Sigmoid colon (tissue), 7 donors: ENCODE measurements around the gene PHF21A. TPM values are rescaled to one million over a fixed set of nuclear protein-coding genes. Genes with fewer than 3 reads are reported as not detected.

ENCODE experiments used
- DNase-seq: peaks from one replicate; pipeline ENCODE4 v3.0.0-alpha.2; 2019
- H3K27ac ChIP-seq, 4 donors: fragments of 200-600 bp; sonication (generic); one replicate each; pipeline ENCODE4 v1.5.1; 2016 to 2019; ENCODE audit warnings: mild to moderate bottlenecking in 1 of 4
- H3K27me3 ChIP-seq, 3 donors: fragments of 200-600 bp; sonication (generic); one replicate each; pipeline ENCODE4 v1.5.1; 2019; ENCODE audit warnings: mild to moderate bottlenecking in 1 of 3
- H3K36me3 ChIP-seq, 4 donors: fragments of 200-600 bp; sonication (generic); one replicate each; pipeline ENCODE4 v1.5.1; 2016 to 2019
- H3K4me1 ChIP-seq, 4 donors: fragments of 200-600 bp; sonication (generic); one replicate each; pipeline ENCODE4 v1.5.1; 2017 to 2019
- H3K4me3 ChIP-seq, 4 donors: fragments of 200-600 bp; sonication (generic); one replicate each; pipeline ENCODE4 v1.5.1; 2017 to 2019; ENCODE audit warnings: mild to moderate bottlenecking in 2 of 4, moderate library complexity in 1 of 4
- H3K9me3 ChIP-seq, 4 donors: fragments of 200-600 bp in 3 of 4; sonication (generic) in 3 of 4; one replicate each; pipeline versions ENCODE4 v1.5.1 to v1.6.1; 2013 to 2019
- EP300 ChIP-seq, 4 donors: sonication (generic); formaldehyde crosslinking; IDR thresholded peaks; one replicate each; pipeline ENCODE4 v1.6.1; 2017; ENCODE audit warnings: antibody characterized with exemption in 4 of 4
- POLR2A ChIP-seq, 2 donors: fragments of 450-650 bp; IDR thresholded peaks; one replicate each; pipeline ENCODE4 v1.6.1; 2016; ENCODE audit warnings: antibody characterized with exemption in 2 of 2, mild to moderate bottlenecking in 2 of 2, moderate library complexity in 2 of 2
- POLR2AphosphoS5 ChIP-seq, 4 donors: sonication (generic); formaldehyde crosslinking; IDR thresholded peaks; one replicate each; pipeline ENCODE4 v1.6.1; 2017; ENCODE audit warnings: antibody characterized with exemption in 4 of 4
- WGBS, 2 donors: extraction: QIAGEN DNeasy Blood & Tissue Kit; methylation state at CpG; one replicate each; pipeline ENCODE4 v1.1.7; 2013; 5-methylcytosine and 5-hydroxymethylcytosine counted together
- intact Hi-C: fragments of 100-400 bp; cut with DNase I; formaldehyde crosslinking; loops from one replicate; pipeline ENCODE4 v1.15.1; 2023
- polyA plus RNA-seq, 3 donors: library from polyadenylated mRNA; stranded (reverse); fragments of 200-250 nt; gene quantifications; one replicate each; pipeline ENCODE4 v1.2.3, GENCODE V29; 2013
- total RNA-seq, 4 donors: library from RNA; depleted of rRNA; stranded (reverse); fragments of >200 nt; gene quantifications; one replicate each; pipeline ENCODE4 v1.1.0, GENCODE V29; 2016
- TF ChIP-seq, protein P1 (sequence below), 4 experiments: fragments of 450-650 bp in 3 of 4; fragments of 200-600 bp in 1 of 4; IDR thresholded peaks; one replicate each; pipeline ENCODE4 v1.5.1; 2016 to 2019; ENCODE audit warnings: antibody characterized with exemption in 4 of 4, mild to moderate bottlenecking in 3 of 4, moderate library complexity in 2 of 4
- donor health status: healthy with polysubstance abuse.
- donor health status: Bipolar disorder and iron deficiency.
- donor health status: healthy.

PHF21A gene
- total and polyA plus RNA-seq, 7 donors: 5.3 to 58.6 (median 30.3) TPM

DNA sequence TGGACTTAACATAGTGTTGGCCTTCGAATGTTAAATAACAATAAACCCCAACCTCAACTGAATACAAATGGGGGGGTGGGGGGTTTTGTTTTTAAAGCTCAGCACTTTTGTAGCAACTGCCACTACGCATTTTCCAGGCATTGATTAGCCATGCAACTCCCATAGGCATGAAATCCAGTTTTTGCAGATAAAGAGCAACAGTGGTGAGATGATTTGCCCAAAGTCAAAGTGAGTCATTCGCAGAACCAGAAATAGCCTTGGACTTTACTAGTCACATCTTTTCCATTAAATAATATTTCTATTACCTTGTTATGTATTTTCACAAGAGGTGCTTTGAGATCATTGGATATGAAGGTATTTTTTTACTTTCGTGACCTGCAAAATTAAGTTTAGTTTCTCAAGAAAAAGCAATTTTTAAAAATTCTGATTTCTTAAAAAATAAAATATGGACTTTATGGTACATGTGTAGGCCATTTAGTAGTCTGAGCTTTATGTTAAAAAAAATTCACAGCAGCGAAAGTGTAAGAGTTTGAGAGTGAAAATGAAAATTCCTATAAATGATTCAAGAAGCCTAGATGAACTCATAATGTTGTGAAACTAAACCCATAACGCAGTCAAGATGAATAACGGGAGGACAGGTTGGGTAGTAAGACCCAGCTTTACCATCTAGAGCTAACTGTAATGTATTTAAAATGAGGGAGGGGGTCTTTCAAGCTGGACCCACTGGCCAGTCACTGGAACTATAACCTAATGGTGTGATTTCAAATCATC lies 1.9 kb upstream of the PHF21A start:
- TF ChIP-seq, protein P1, sequence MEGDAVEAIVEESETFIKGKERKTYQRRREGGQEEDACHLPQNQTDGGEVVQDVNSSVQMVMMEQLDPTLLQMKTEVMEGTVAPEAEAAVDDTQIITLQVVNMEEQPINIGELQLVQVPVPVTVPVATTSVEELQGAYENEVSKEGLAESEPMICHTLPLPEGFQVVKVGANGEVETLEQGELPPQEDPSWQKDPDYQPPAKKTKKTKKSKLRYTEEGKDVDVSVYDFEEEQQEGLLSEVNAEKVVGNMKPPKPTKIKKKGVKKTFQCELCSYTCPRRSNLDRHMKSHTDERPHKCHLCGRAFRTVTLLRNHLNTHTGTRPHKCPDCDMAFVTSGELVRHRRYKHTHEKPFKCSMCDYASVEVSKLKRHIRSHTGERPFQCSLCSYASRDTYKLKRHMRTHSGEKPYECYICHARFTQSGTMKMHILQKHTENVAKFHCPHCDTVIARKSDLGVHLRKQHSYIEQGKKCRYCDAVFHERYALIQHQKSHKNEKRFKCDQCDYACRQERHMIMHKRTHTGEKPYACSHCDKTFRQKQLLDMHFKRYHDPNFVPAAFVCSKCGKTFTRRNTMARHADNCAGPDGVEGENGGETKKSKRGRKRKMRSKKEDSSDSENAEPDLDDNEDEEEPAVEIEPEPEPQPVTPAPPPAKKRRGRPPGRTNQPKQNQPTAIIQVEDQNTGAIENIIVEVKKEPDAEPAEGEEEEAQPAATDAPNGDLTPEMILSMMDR (IDR thresholded peaks at IDR 0.05): no peak
- TF ChIP-seq POLR2AphosphoS5 (IDR thresholded peaks at IDR 0.05) (no peak), POLR2A (IDR thresholded peaks at IDR 0.05) (no peak), EP300 (IDR thresholded peaks at IDR 0.05) (no peak)
- no peaks in the 10 kb centered on the region for H3K27me3 ChIP-seq
- H3K4me3 ChIP-seq: peak overlapping the region in 1 of 4 donors; percentile 93
- no peaks in the 10 kb centered on the region for H3K9me3 ChIP-seq
- intact Hi-C loops: loop anchor here (2.0 to 10.0 kb wide), 7 partner anchors 48 to 492 kb away; partner anchors contain the start of genes ATG13, CRY2, HARBI1 and SLC35C1
- WGBS, 2 donors: 73 to 76% methylated on average over 7 of the region's 7 CpGs
- peaks cover 0 to 24% (median 17%) of the 10 kb centered on the region in 4 donors for H3K4me1 ChIP-seq
- H3K27ac ChIP-seq: peak overlapping the region; percentile 93 to 97 (median 94)
- H3K36me3 ChIP-seq: no peaks in the 10 kb centered on the region
- no peak for DNase-seq

- WGBS, 2 donors: 1% methylated on average over 74 of the region's 74 CpGs
- H3K27ac ChIP-seq: peak overlapping the region; percentile 93 to 97 (median 94)
- peak; percentile 91 for DNase-seq
- peak overlapping the region; percentile 56 to 93 (median 87) for H3K4me3 ChIP-seq
- H3K4me1 ChIP-seq: peaks cover 0 to 37% (median 24%) of the 10 kb centered on the region in 4 donors
- no peaks in the 10 kb centered on the region for H3K36me3 ChIP-seq
- intact Hi-C loops: loop anchor here (1.0 to 10.0 kb wide), 8 partner anchors 47 to 493 kb away; partner anchors contain the start of genes ATG13, CRY2, HARBI1 and SLC35C1
- TF ChIP-seq POLR2AphosphoS5 (IDR thresholded peaks at IDR 0.05) (peak; percentile 29 to 75 (median 65)), POLR2A (IDR thresholded peaks at IDR 0.05) (no peak), EP300 (IDR thresholded peaks at IDR 0.05) (no peak)
- TF ChIP-seq, protein P1 (IDR thresholded peaks at IDR 0.05): no peak
- H3K9me3 ChIP-seq: no peaks in the 10 kb centered on the region
- H3K27me3 ChIP-seq: no peaks in the 10 kb centered on the region
These were observed 647 bp upstream of the PHF21A start for GRCh38 chr11:46121724-46122477.

DNA sequence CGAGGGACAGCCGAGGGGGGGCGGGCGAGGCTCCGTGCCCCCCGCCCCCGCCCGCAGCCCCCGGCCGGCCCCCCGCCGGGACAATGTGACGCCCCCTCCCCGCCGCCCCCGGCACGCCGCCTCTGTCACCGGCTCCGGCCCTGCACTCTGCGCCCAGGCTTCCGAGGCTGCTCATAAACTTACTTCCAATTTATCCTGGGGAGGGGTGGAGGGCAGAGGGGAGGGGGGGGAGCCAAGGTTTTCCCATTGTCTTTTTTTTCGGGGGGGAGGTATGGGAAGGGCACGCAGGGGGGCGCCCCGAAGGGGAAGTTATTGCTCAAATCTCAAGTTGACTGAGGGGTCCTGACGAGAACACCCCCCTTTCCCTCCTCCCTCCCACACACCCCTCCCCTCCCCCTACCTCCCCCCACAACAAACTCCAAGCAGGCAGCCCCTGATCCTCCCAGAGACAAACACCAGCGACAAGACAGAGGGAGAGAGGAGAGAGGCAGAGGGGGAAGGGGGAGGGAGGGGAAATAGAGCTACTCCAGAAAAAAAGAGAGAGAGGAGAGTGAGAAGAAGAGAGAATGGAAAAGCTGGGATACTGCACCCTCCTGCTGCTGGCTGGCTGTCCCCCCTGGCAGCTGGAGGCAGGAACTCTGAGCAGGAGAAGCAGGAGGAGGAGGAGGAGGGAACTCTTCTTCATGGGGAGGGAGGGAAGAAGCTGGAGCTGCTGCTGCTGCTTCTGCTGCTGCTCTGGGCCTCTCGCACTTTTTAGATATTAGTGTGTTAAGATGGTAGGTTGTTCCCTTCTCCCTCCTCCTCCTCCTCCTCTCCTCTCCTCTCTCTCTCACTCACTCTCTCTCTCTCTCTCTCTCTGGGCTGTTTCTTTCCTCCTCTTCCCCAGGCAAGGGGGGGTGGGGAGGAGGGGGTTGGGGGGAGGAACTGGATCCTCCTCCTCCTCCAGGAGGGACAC lies 631 bp downstream of the PHF21A start:
- Histone ChIP-seq H3K4me1 (peaks cover 0 to 49% (median 36%) of the 10 kb centered on the region in 4 donors), H3K36me3 (no peaks in the 10 kb centered on the region), H3K27ac (peak overlapping the region; percentile 93 to 97 (median 94)), H3K9me3 (no peaks in the 10 kb centered on the region), H3K4me3 (peak overlapping the region; percentile 66 to 93 (median 87)), H3K27me3 (no peaks in the 10 kb centered on the region)
- DNase-seq: peak; percentile 80
- WGBS, 2 donors: 1 to 2% methylated on average over 29 of the region's 29 CpGs
- intact Hi-C loops: loop anchor here (1.0 to 10.0 kb wide), 7 partner anchors 46 to 494 kb away; partner anchors contain the start of genes ATG13, CRY2, HARBI1 and SLC35C1
- TF ChIP-seq POLR2A (IDR thresholded peaks at IDR 0.05): peak; percentile 12 to 15
- no peak for TF ChIP-seq EP300 (IDR thresholded peaks at IDR 0.05)
- peak in 2 of 4 donors; percentile 2 to 14 for TF ChIP-seq POLR2AphosphoS5 (IDR thresholded peaks at IDR 0.05)
- TF ChIP-seq, protein P1 (IDR thresholded peaks at IDR 0.05): no peak
